SIG-M5 (cell line): ENCODE measurements around the gene C17orf67.

ENCODE experiments used
- DNase-seq: peaks from one replicate; lab custom pipeline; 2025; lab: John Stamatoyannopoulos, UW

The C17orf67 gene

GRCh38 chr17:56808503-56808902 lies 25.2 kb downstream of the C17orf67 start:
- no peak for DNase-seq

- no peak for DNase-seq
Measured at GRCh38 chr17:56807723-56808122, 26.0 kb downstream of the C17orf67 start.

- DNase-seq, result no peak
Measured at GRCh38 chr17:56806949-56807348, 26.8 kb downstream of the C17orf67 start.

GRCh38 chr17:56804454-56804853 lies 29.3 kb downstream of the C17orf67 start:
- DNase-seq, result no peak

- DNase-seq, result no peak
Measured at GRCh38 chr17:56803071-56803470, 30.6 kb downstream of the C17orf67 start.

GRCh38 chr17:56801459-56802178 lies 32.1 kb downstream of the C17orf67 start:
- no peak for DNase-seq

GRCh38 chr17:56798916-56799315 lies 34.8 kb downstream of the C17orf67 start:
- peak; percentile 21 for DNase-seq

GRCh38 chr17:56796536-56796935 lies 37.2 kb downstream of the C17orf67 start:
- DNase-seq, result no peak

GRCh38 chr17:56795221-56795865 lies 38.4 kb downstream of the C17orf67 start:
- DNase-seq, result no peak

GRCh38 chr17:56793957-56794356 lies 39.8 kb downstream of the C17orf67 start:
- DNase-seq, result no peak

- no peak for DNase-seq
Measured at GRCh38 chr17:56793531-56793930, 40.2 kb downstream of the C17orf67 start.

GRCh38 chr17:56792267-56792666 lies 41.5 kb downstream of the C17orf67 start:
- no peak for DNase-seq

- peak; percentile 99 for DNase-seq
Measured at GRCh38 chr17:56786989-56787482, 46.7 kb downstream of the C17orf67 start.

GRCh38 chr17:56785997-56786680 lies 47.6 kb downstream of the C17orf67 start:
- no peak for DNase-seq

GRCh38 chr17:56785405-56785804 lies 48.3 kb downstream of the C17orf67 start:
- DNase-seq, result no peak

GRCh38 chr17:56782338-56782737 lies 51.4 kb downstream of the C17orf67 start:
- DNase-seq, result no peak

- DNase-seq, result no peak
Measured at GRCh38 chr17:56781906-56782305, 51.8 kb downstream of the C17orf67 start.

GRCh38 chr17:56779898-56780777 lies 53.6 kb downstream of the C17orf67 start:
- peak; percentile 61 for DNase-seq

- DNase-seq, result no peak
Measured at GRCh38 chr17:56779322-56779721, 54.4 kb downstream of the C17orf67 start.

- DNase-seq, result no peak
Measured at GRCh38 chr17:56778898-56779297, 54.8 kb downstream of the C17orf67 start.

- no peak for DNase-seq
Measured at GRCh38 chr17:56777859-56778258, 55.9 kb downstream of the C17orf67 start.

GRCh38 chr17:56774650-56775049 lies 59.1 kb downstream of the C17orf67 start:
- DNase-seq, result peak; percentile 41
